Gastroesophageal sphincter (tissue), 3 donors: ENCODE measurements around the gene RNF212.

Experiments
- POLR2A ChIP-seq, 2 donors: fragments of 450-650 bp; IDR thresholded peaks; one replicate each; pipeline ENCODE4 v1.6.1; 2017; ENCODE audit warnings: antibody characterized with exemption in 2 of 2, mild to moderate bottlenecking in 2 of 2, moderate library complexity in 1 of 2
- POLR2AphosphoS5 ChIP-seq: sonication (generic); formaldehyde crosslinking; IDR thresholded peaks from one replicate; pipeline ENCODE4 v1.6.1; 2017; ENCODE audit warnings: antibody characterized with exemption
- TF ChIP-seq, protein P1 (sequence below), 4 experiments: fragments of 200-600 bp in 2 of 4; fragments of 450-650 bp in 2 of 4; sonication (generic) in 1 of 4; IDR thresholded peaks; one replicate each; pipeline ENCODE4 v1.5.1; 2017 to 2019; ENCODE audit warnings: antibody characterized with exemption in 4 of 4, mild to moderate bottlenecking in 2 of 4, moderate library complexity in 2 of 4

GRCh38 chr4:1078490-1078889, 34.9 kb downstream of the RNF212 start:
- TF ChIP-seq, protein P1, sequence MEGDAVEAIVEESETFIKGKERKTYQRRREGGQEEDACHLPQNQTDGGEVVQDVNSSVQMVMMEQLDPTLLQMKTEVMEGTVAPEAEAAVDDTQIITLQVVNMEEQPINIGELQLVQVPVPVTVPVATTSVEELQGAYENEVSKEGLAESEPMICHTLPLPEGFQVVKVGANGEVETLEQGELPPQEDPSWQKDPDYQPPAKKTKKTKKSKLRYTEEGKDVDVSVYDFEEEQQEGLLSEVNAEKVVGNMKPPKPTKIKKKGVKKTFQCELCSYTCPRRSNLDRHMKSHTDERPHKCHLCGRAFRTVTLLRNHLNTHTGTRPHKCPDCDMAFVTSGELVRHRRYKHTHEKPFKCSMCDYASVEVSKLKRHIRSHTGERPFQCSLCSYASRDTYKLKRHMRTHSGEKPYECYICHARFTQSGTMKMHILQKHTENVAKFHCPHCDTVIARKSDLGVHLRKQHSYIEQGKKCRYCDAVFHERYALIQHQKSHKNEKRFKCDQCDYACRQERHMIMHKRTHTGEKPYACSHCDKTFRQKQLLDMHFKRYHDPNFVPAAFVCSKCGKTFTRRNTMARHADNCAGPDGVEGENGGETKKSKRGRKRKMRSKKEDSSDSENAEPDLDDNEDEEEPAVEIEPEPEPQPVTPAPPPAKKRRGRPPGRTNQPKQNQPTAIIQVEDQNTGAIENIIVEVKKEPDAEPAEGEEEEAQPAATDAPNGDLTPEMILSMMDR (IDR thresholded peaks at IDR 0.05) = no peak
- TF ChIP-seq POLR2A (IDR thresholded peaks at IDR 0.05) (no peak), POLR2AphosphoS5 (no peak)
